ENCODE results near the gene NOVA2. TPM values are rescaled to one million over a fixed set of nuclear protein-coding genes. Genes with fewer than 3 reads are reported as not detected.

The NOVA2 gene
- polyA plus RNA-seq (2013, experiment 1 of 2; ENCODE audit: insufficient read length) = 0.37 TPM
- 0.31 TPM for polyA plus RNA-seq (2013, experiment 2 of 2; ENCODE audit: insufficient read length)

GRCh38 chr19:45973553-45974338 is at the start of gene NOVA2:
Gene NOVA2, minus strand, starts transcription at chr19:45973865. Its CDS starts 514 bp downstream, at chr19:45973351.
- peak; percentile 53 for DNase-seq

- no peak for DNase-seq
These were observed 49.7 kb upstream of the NOVA2 start for GRCh38 chr19:46023311-46023779.

- no peak for DNase-seq
These were observed 49.0 kb upstream of the NOVA2 start, which contains the start of gene PGLYRP1 for GRCh38 chr19:46022431-46023310. Gene PGLYRP1, minus strand, starts transcription at chr19:46023053. Its CDS starts 32 bp downstream, at chr19:46023021.

GRCh38 chr19:46022061-46022430 is 48.4 kb upstream of the NOVA2 start:
- DNase-seq = no peak

GRCh38 chr19:46021531-46022041 is 47.9 kb upstream of the NOVA2 start:
- DNase-seq = no peak

- DNase-seq = no peak
These were observed 47.1 kb upstream of the NOVA2 start for GRCh38 chr19:46020819-46021125.

- no peak for DNase-seq
These were observed 45.6 kb upstream of the NOVA2 start for GRCh38 chr19:46019270-46019669.

GRCh38 chr19:46018729-46019251 is 45.1 kb upstream of the NOVA2 start:
- no peak for DNase-seq

GRCh38 chr19:46017874-46018675 is 44.4 kb upstream of the NOVA2 start:
- no peak for DNase-seq

GRCh38 chr19:46017095-46017429 is 43.4 kb upstream of the NOVA2 start:
- DNase-seq = no peak

GRCh38 chr19:46016426-46017094 is 42.9 kb upstream of the NOVA2 start:
- peak; percentile 64 for DNase-seq

GRCh38 chr19:46015687-46016425 is 42.2 kb upstream of the NOVA2 start:
- no peak for DNase-seq

GRCh38 chr19:46014941-46015686 is 41.4 kb upstream of the NOVA2 start:
- no peak for DNase-seq

GRCh38 chr19:46014534-46014933 is 40.9 kb upstream of the NOVA2 start:
- DNase-seq = no peak

- peak; percentile 59 for DNase-seq
These were observed 36.2 kb upstream of the NOVA2 start for GRCh38 chr19:46009530-46010510.

- no peak for DNase-seq
These were observed 32.7 kb upstream of the NOVA2 start for GRCh38 chr19:46006411-46006810.

GRCh38 chr19:46002678-46003275 is 29.1 kb upstream of the NOVA2 start:
- no peak for DNase-seq

- no peak for DNase-seq
These were observed 27.0 kb upstream of the NOVA2 start for GRCh38 chr19:46000491-46001246.

Data from fibroblast of skin of abdomen (primary cell).